SK-MEL-5 (cell line): ENCODE results near the gene FRMPD2. TPM values are rescaled to one million over a fixed set of nuclear protein-coding genes. Genes with fewer than 3 reads are reported as not detected.

Experiments
- DNase-seq: peaks from one replicate; pipeline ENCODE4 v3.0.0-alpha.2; 2016; ENCODE audit warnings: low read depth, low spot score
- in situ Hi-C: cut with HindIII; loops from 2 replicates; pipeline ENCODE4 v1.10.0; 2016; ENCODE audit warnings: low sequenced_read_pairs, high pct_unique_total_duplicates, low pct_unique_long_range_greater_than_20kb
- total RNA-seq: library from RNA; depleted of rRNA; stranded (reverse); fragments of >200 nt; shearing (Covaris generic); gene quantifications from 2 replicates; pipeline ENCODE4 v1.2.3, GENCODE V29; 2014

Gene FRMPD2
- total RNA-seq, 1 experiment from 2014 or later, result not detected

DNA sequence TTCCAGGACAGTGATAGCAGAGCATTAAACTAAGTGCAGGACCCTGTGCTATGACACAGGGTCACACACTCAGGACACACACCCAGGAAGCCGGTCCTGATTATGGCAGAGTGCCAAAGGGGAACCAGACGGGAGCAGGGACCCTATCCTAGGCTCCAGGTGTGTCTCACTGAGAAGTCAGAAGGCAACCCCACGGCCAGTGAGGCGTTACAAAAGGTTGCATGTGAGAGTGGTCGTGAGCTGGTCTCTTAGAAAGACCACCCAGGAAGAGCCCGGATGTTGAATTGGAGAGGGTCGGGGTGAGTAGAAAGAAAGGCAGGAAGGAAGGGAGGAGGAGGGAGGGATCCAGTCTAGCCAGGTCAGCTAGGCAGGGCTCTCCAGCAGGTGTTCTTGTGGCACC lies 31.0 kb downstream of the FRMPD2 start:
- in situ Hi-C loops, result no loop called here

DNA sequence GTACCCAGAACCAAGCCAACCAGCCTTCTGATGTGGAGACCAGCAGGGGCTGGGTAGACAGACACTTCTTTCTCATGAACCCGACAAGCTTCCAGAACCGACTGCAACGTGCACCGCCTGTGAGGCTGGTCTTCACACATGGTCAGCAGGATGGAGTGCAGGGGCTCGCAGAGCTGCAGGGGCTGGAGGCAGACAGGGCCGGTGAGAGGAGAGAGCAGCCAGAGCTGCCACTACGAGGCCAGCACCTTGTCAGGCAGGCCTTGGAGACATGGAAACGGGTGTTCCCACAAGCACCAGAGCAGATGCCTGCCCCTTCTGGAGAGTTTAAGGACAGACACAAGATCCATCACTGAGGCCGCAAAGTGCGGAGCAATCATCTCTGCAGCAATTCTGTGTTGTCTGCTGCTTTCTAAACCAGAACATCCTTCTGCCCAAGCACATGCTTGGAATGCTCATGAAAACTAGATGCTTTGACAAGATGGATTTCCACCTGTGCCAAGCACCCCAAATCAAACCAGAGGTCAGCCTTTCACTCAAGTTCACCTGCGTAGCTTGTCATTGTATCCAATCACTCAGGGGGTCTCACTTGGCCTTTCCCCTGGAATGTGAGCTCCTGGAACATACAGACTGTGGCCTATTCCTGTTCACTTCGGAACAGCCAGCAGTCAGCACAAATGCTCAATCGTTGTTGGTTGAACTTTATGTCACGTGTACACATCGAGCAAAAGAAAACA lies 32.2 kb downstream of the FRMPD2 start:
- in situ Hi-C loops, result no loop called here
- DNase-seq, result no peak

More for the DNA sequence above, 31.0 kb downstream of the FRMPD2 start:
- DNase-seq, result no peak

DNA sequence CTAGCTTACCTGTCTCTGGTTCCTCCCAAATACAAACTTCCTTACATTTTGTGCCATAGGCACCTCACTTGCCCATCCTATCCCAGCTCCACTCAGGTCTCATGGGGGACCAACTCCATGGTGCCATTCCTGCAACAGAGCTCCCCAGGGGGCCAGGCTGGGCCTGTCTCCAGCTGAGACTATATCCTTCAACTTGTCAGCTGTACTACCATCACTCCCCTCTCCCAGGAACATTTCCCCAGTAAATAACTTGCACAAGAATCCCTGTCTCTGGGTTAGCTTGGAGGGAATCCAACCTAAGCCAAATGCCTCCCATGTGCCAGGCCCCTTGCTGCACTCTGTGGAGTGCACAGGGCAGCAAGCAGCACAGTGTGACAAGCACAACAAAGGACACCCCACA lies 33.2 kb downstream of the FRMPD2 start:
- DNase-seq, result no peak
- in situ Hi-C loops, result no loop called here

DNA sequence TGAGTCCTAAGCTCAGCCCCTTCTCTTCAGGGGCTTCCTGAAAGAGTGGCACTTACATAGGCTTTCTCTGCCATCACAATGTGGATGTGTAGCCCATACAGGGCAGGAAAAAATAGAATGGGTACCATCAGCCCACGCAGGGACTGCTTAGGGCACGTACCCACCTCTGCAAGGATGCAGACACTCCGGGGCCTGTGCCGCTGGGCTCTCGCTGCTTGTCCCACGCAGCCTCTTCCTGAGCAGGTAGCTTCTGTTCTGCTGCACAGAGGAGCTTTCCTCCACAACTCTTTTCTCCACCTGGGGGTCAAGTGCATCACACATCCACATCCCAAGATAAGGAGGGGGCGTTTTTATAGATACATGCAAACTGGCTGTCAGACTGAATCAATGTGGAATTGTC lies 34.3 kb downstream of the FRMPD2 start:
- in situ Hi-C loops, result no loop called here
- no peak for DNase-seq

DNA sequence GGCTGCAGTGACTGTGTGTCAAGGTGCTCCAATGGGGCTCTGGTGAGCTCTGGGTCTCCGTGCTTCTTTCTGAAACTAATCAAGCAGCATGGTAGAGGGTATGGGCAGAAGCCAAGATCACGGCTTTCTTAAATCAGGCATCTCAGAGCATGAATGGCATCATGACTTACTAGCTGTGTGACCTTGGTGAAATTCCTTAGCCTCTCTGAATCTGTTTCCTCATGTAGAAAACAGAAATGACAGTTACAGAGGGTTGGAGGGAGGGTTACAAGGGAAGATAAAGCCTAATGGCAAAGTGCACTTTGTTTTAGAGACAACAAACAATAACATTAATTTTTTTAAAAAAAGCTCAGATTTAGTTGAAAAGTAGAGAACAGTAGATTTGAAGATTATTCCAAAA lies 34.9 kb downstream of the FRMPD2 start:
- no peak for DNase-seq
- in situ Hi-C loops, result no loop called here

DNA sequence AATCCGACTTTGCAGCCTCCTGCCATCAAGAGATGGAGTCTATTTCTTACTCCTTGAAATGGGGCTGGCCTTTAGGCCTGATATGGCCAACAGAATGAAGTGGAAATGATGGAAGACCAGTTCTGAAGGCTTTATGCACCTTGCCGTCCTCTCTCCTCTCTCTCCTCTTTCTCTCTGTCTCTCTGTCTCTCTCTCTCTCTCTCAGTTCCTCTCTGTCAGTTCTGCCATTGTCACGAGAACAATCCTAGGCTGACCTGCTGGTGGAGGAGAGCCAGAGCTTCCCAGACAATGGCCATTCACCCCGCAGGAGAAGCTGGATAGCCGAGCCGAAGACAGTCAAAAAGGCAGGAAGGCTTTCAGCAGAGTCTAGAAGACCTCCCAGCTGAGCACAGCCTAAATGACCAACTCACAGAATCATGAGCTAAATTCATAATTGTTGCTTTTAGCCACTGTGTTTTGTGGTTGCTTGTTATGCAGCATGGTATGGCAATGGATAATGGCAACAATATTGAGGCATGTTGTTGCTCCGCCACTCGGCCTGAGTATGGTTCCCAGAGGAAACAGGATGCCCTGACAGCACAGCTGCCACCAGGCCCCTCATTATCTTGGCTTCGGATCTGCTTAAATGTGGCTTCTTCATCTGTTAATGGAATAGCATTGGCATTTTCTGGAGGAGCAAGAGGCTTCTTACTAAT lies 35.5 kb downstream of the FRMPD2 start:
- no peak for DNase-seq
- in situ Hi-C loops, result no loop called here

DNA sequence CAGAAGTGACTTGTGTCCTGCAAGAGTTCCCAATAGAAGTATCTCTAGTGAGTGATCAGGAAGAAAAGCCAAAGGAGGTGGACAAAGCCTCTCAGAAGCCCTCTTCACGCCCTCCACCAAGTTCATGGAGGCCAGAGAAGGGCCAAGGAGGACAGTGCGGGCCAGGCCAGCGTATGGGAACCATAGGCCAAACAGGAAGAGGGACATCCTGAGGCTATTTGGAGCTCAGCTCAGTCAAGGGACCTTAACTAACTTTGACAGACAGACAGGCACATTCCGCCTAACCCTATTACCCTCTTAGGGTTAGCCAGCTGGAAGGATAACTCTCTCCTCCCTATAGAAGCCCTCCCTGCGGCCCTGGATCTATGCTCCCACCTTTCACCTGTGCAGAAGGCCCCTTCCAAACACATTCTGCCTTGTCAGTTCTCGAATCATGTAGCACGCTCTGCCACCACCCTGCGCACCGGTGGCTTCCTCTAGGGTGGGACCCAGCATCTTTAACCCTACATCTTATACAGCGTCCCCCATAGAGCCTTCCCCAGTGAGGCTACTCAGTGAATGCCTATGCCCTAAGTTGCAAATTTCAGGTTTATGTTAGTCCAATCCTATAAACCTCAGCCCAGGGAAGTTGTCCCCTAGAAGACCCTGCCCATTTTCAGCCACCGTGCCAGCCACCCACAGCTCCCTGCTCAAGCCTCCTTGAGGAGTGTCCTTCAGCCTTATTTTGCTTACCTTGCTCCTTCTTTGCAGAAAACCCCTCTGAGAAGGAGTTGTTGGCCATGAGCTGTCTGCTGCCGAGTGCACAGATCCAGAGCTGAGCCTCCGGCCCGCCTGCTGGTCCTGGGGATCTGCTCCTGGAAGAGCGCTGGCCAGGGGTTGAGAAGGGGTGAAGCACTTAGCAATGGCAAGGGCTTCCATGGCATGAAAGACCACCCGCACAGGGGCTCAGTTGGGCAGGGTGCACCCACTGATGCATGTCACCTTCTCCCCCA lies 36.9 kb downstream of the FRMPD2 start:
- no peak for DNase-seq
- in situ Hi-C loops, result no loop called here

DNA sequence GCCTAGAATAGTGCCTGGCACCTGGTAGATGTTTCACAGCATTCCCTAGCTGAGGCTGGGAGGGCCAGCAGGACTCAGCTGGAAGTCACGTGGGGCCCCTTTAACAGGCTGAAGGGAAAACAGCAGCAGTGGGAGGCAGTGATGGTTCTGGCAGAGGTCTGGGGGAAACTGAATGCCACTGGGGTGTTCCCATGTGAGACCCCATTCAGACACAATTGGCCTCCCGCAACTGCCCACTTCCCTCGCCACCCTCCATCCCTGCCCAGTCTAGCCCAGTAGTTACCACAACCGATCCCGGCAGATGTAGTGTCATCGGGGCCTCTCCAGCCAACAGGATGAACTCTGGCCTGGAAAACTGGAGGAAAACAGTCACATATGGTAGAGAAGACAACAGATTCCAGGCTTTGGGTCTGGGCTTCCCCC lies 38.3 kb downstream of the FRMPD2 start:
- DNase-seq, result no peak
- in situ Hi-C loops, result no loop called here

DNA sequence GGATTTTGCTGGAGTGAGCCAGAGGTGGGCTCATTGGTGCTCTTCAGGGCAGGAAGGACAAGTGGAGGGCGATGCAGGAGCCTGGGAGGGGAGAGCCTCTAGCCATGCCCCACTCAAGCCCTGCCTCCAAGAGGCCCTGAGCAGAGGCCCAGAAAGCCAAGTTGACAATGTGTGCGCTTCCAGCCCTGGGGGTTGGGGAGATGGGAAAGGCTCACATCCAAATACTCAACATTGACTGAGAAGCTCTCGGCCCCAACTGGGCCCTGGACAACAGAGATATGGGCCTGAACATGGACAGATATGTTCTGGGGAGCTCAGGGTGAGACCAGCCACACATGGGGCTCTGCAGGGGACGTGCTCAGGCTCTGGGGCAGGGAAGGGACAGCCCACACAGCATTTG lies 39.0 kb downstream of the FRMPD2 start:
- in situ Hi-C loops, result no loop called here
- no peak for DNase-seq

DNA sequence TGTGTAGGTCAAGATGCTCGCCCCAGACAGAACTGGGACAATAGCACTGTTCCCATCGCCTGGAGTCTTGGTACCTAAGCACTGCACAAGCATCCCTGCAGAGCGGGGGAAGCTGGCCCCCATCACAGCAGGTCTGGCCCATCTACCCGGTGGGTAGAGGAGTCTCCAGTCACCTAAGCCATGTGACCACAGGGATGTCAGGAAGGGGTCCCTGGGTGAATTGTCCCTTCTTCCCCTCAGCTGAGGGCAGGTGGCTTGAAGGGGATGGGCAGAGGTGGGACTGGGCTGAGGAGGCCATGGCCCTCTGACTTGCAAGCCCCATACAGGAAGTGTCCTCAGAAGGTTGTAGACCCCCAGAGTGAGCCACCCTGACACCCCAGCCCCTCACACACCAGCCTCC lies 39.7 kb downstream of the FRMPD2 start:
- no peak for DNase-seq
- in situ Hi-C loops, result no loop called here

DNA sequence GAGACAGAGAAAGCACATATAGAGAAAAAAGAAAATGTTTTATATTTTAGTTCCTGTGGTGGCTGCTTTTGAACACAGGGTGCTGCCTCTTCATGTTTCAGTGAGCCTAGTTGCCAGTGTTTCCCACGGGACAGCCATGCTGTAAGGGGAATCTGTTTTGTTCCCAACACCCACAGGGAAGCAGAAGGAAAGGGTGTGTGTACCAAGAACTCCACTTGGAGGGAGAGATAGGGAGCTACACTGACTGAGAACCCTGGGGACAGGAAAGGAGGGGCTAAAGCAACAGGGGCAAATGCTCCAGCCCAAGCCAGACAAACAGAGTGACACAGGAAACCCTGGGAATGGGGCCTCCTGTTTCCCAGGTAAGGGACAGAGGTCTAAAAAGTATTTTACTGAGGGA lies 40.2 kb downstream of the FRMPD2 start:
- DNase-seq, result no peak

DNA sequence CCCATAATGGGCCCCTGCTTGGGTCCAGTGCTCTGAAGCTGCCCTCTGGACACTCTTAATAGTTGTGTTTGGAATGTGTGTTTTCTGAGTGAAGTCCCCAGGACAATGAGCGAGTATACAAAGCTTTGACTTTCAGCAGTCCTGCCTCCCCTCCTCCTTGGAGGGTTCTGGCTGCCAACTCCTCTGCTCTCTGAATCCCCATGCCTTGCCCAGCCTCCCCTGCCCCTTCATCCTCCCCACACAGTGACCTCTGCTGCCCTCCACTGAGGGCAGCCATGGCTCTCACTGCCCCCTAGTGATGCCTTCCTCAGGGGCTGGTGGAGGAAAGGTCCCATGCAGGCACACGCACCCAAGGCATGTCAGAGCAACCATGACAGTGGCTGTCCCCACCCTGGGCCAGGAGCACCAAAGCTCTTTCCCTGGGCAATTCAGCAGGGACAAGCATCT lies 40.9 kb downstream of the FRMPD2 start:
- in situ Hi-C loops, result no loop called here
- DNase-seq, result no peak

More for the DNA sequence above, 40.2 kb downstream of the FRMPD2 start:
- in situ Hi-C loops, result no loop called here

DNA sequence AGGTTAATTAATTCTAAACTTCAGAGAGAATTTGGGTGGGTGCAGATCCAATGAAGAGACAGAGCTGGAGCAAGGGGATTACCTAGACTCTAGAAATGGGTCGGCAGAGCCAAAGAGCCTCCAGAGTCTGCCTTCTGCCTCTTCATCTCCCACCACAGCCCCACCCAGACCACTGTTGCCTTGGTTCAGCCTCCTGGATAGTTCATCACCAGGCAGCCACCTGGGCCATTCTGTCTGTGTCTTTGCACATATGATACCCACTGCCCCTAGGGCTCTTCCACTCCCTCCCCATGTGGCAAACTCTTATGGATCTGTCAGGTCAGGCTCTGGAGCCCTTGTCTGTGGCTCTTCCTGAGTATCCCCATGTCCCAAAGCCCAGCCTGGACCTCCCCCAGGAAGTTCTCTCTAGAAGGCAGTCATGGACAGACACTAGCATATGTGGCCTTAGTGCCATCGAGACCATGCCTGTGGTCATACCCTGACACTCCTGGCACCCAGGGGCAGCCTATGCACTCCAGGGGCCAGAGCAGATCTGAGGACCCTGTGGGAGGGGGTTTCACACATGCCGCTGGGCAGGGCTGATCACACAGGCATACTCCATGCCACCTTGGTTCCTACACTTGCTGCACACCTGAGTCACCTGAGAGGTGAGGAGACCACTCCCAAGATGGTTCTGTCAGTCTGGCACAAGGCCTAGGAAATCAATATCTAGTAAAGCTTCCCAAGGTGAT lies 41.6 kb downstream of the FRMPD2 start:
- in situ Hi-C loops, result no loop called here
- no peak for DNase-seq

DNA sequence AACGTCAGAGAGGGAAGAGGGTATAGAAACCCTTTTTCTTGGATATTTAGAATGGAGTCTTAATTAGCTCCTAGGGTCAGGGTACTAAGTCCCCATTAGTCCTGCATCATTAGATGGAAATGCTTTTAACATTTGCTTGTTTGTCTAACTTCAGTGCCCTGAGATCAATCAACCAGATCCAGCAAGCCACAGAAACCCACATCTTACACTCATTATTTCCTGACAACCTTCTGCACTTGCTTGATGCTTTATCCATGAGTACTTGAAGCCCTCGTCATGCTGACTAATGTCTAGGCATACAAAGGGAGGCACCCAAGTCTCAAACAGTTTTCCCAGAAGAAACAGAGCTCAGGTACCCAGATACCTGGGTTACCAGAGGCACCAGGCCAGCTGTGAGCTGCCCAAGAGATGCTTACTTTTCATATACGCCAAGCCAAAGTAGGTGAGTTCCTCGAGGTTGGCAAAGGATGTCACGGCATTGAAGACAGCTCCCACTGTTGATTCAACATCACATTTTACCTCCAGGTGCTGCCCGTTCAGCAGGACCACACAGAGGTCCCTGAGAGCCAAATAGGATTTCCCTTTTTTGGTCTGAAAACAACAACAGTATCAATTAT lies 42.7 kb downstream of the FRMPD2 start:
- no peak for DNase-seq
- in situ Hi-C loops, result no loop called here

DNA sequence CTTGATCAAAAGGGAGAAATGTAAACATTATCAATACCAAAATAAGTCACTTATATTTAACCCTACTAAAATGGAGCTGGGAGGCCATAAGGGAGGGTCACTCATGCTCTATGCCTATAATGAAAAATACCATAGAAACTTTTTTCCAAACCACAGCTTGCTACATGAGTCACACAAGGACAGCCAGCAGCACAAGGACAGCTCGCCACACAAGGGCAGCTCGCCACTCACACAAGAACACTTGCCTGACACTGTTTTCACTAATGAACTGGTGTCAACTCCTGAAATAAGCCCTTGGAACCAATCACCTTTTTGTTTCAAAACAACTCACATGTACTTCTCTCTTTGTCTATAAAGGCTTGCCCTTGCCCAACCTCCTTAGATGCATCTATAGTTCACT lies 43.3 kb downstream of the FRMPD2 start:
- in situ Hi-C loops, result no loop called here
- DNase-seq, result no peak

DNA sequence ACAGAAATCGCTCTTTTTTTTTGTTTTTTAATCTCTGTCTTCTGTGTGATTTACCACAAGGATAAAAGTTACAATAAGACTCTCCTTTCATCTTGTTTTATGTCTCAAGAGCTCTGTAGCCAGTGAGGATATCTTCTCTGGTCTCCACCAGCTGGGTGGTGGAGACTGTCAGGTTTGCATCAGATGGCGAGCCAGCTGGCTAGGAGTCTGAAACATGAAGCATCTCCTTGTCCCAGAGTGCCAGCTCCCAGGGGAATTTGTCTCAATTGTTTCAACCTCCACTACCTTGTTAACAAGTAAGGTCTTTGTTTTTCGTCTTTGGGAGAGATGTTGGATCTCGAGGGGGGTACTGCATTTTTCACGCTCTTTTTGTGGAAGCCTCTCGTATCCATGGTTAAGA lies 47.3 kb downstream of the FRMPD2 start:
- in situ Hi-C loops, result no loop called here
- peak; percentile 2 for DNase-seq

DNA sequence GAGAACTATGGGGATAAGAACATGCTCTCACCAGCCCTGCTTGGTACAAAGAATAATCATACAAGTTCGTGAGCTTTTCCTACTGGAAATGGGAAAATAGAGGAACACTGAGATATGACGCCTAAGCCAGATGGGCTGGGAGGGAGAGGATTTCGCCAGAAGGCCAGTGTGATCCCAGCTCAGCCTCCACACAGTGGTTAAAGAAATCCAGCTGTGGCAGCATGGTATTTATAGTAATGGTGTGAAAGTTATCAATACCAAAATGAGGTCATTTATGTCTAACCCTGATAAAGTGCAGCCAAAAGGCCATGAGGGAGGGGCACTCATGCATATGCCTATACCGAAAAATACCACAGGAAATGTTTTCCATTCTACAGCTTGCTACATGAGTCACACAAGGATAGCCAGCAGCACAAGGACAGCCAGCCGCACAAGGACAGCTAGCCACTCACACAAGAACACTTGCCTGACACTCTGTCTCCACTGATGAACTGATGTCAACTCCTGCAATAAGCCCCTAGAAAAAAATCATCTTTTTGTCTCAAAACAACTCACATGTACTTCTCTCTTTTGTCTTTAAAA lies 49.4 kb downstream of the FRMPD2 start:
- no peak for DNase-seq
- in situ Hi-C loops, result no loop called here
